SKM-1 (cell line): ENCODE data around the gene CDC42SE2.

Experiments used
- DNase-seq: peaks from one replicate; lab custom pipeline; 2025; ENCODE audit not compliant: unreplicated experiment; lab: John Stamatoyannopoulos, UW

The CDC42SE2 gene

DNA sequence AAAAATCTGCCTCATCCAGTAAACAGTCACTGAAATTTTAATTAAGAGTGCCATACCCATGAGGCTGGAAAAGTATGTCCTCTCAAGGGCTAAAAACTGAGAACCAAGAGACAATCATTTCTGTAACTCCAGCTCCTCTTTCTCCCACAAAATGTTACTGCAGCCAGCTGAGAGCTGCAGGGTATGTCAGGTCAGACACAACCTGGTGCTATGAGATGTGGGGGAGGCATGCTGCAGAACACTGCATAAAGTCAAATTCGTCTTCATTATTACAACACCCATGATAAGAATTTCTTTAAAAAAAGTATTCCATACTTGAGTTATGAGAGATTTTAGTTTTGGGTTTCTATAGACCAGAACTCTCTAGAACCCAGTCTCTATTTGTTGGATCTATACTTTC is 162.2 kb downstream of the CDC42SE2 start:
- DNase-seq, result no peak

GRCh38 chr5:131430794-131431193 is 166.9 kb downstream of the CDC42SE2 start:
- no peak for DNase-seq

DNA sequence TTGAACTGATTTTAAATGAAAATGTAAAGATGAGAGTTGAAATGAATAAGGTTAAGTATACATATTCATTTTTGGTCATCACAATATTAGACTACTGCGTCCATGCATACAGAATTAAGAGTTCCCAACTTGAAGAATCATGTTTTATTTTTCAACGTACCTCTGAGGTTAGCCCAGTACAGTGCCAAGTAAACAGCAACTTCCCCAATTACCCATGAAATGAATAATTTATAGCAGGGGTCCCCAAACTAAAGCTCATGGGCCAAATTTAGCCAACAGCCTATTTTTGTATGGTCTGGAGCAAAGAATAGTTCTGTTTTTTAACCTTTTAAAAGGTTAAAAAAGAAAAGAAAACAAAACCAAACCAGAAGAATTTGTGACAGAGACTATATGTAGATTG is 167.9 kb downstream of the CDC42SE2 start:
- no peak for DNase-seq

GRCh38 chr5:131433109-131433508 is 169.3 kb downstream of the CDC42SE2 start:
- no peak for DNase-seq

DNA sequence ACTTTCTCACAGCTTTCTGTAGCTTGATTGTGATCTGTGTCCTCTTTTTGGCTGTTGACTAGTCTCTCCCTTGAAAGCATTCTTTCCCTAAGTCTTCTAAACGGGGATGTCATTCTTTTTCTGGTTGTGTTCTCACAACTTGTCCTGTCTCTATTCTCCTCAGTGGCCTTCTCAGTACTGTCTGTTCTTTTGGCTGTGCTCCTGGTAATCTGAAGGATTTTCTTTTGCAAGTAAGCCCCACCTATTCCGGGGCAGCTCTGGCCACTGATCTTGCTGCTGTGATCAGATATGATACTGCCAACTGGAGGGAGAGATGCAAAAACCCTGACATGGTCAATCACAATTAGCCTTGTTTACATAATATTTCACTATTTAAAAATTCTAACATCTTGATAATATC is 172.2 kb downstream of the CDC42SE2 start:
- DNase-seq, result no peak

DNA sequence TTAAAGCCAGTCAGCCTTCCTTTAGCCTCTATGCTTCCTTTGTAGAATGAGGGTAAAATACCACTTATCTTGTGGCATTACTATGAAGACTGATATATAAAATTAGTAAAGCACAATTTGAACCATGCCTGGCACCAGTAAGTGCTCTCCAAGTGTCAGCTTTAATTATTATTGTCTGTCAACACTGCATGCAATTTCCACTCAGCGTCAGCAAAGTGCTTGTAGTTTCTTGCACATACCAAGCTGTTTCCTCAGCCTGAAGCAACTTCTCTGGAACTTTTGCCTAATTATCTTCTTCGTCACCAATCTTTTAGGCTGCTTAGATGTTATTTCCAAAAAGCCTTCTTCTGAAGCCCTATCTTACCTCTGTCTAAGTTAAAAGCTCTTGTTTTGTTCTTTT is 177.3 kb downstream of the CDC42SE2 start:
- no peak for DNase-seq
